Small intestine (tissue), 7 donors: Measurements from ENCODE around the gene ADAM29. TPM values are rescaled to one million over a fixed set of nuclear protein-coding genes. Genes with fewer than 3 reads are reported as not detected.

Source experiments
- DNase-seq, 2 donors: peaks; one replicate each; pipeline versions ENCODE4 v3.0.0 to v3.0.0-alpha.2; 2013
- FAIRE-seq: peaks from 2 replicates; lab custom pipeline; 2012; peaks lifted over from hg19 to GRCh38; lab: Jason Lieb, UNC
- H3K27ac ChIP-seq, 3 donors: one replicate each; pipeline ENCODE4 v1.5.1; 2013; ENCODE audit warnings: low read length in 2 of 3, mild to moderate bottlenecking in 2 of 3, control low read depth in 1 of 3, inconsistent platforms in 1 of 3, low read depth in 1 of 3, moderate library complexity in 1 of 3
- H3K27me3 ChIP-seq, 3 donors: one replicate each; pipeline ENCODE4 v1.6.1; 2013; ENCODE audit warnings: low read length in 3 of 3, inconsistent platforms in 1 of 3; ENCODE audit not compliant: control insufficient read depth in 3 of 3, insufficient read depth in 3 of 3
- H3K36me3 ChIP-seq, 3 donors: one replicate each; pipeline ENCODE4 v1.6.1; 2013; ENCODE audit warnings: low read length in 3 of 3, inconsistent platforms in 1 of 3, low read depth in 1 of 3, mild to moderate bottlenecking in 1 of 3, moderate library complexity in 1 of 3; ENCODE audit not compliant: control insufficient read depth in 3 of 3, insufficient read depth in 2 of 3
- H3K4me1 ChIP-seq, 3 donors: one replicate each; pipeline ENCODE4 v1.6.1; 2013; ENCODE audit warnings: low read length in 2 of 3, inconsistent platforms in 1 of 3, low read depth in 1 of 3, mild to moderate bottlenecking in 1 of 3, moderate library complexity in 1 of 3; ENCODE audit not compliant: control insufficient read depth in 3 of 3, insufficient read depth in 2 of 3
- H3K4me3 ChIP-seq, 3 donors: one replicate each; pipeline ENCODE4 v1.5.1; 2013; ENCODE audit warnings: low read length in 3 of 3, control low read depth in 1 of 3, inconsistent platforms in 1 of 3, low read depth in 1 of 3, mild to moderate bottlenecking in 1 of 3, moderate library complexity in 1 of 3
- H3K9me3 ChIP-seq, 2 donors: one replicate each; pipeline ENCODE4 v1.6.1; 2013; ENCODE audit warnings: low read depth in 1 of 2, low read length in 1 of 2; ENCODE audit not compliant: control insufficient read depth in 2 of 2, insufficient read depth in 1 of 2
- WGBS, 3 donors: extraction: QIAGEN DNeasy Blood & Tissue Kit; methylation state at CpG; one replicate each; pipeline ENCODE4 v1.1.7; 2013; 5-methylcytosine and 5-hydroxymethylcytosine counted together
- polyA plus RNA-seq, 4 donors: library from polyadenylated mRNA; stranded (reverse) in 3 of 4; unstranded in 1 of 4; fragments of 200-250 nt in 3 of 4; fragments of 120-200 nt in 1 of 4; gene quantifications; one replicate each; pipeline versions ENCODE4 v1.2.1 to v1.2.3, GENCODE V29; 2013
- donor health status: healthy with polysubstance abuse.
- donor health status: control.
- donor health status: control.
- donor health status: Bipolar disorder and iron deficiency.
- donor health status: healthy.

Gene ADAM29
- polyA plus RNA-seq, 4 donors, result 0.01 TPM; not detected in 3

- no peak overlapping the region for H3K27ac ChIP-seq
- H3K27me3 ChIP-seq, result no peaks in the 10 kb centered on the region
- no peaks in the 10 kb centered on the region for H3K36me3 ChIP-seq
- WGBS, 3 donors, result 80 to 89% (median 82%) methylated on average over 6 of the region's 6 CpGs
- H3K4me1 ChIP-seq, result no peaks in the 10 kb centered on the region
- FAIRE-seq (no peak), DNase-seq (no peak)
- H3K4me3 ChIP-seq, result no peak overlapping the region
- no peaks in the 10 kb centered on the region for H3K9me3 ChIP-seq
Measured at GRCh38 chr4:174929346-174929745, 11.2 kb downstream of the ADAM29 start.

- H3K27ac ChIP-seq, result no peak overlapping the region
- no peak for FAIRE-seq
- 68 to 73% (median 68%) methylated on average over 5 of the region's 5 CpGs for WGBS, 3 donors
Measured at GRCh38 chr4:174930895-174931294, 12.7 kb downstream of the ADAM29 start.

GRCh38 chr4:174933083-174933482 lies 14.9 kb downstream of the ADAM29 start:
- H3K27ac ChIP-seq, result no peak overlapping the region
- H3K4me3 ChIP-seq, result no peak overlapping the region
- no peaks in the 10 kb centered on the region for H3K36me3 ChIP-seq
- WGBS, 3 donors, result 48 to 70% (median 57%) methylated on average over 1 of the region's 1 CpG
- no peaks in the 10 kb centered on the region for H3K9me3 ChIP-seq
- no peak for DNase-seq
- no peaks in the 10 kb centered on the region for H3K27me3 ChIP-seq
- FAIRE-seq, result no peak
- no peaks in the 10 kb centered on the region for H3K4me1 ChIP-seq

More at GRCh38 chr4:174930895-174931294, 12.7 kb downstream of the ADAM29 start:
- Histone ChIP-seq H3K4me1 (no peaks in the 10 kb centered on the region), H3K9me3 (no peaks in the 10 kb centered on the region), H3K36me3 (no peaks in the 10 kb centered on the region), H3K27me3 (no peaks in the 10 kb centered on the region), H3K4me3 (no peak overlapping the region)
- no peak for DNase-seq

- WGBS, 3 donors, result 88 to 96% (median 89%) methylated on average over 4 of the region's 4 CpGs
- DNase-seq (no peak), FAIRE-seq (peak; percentile 75)
- H3K4me1 ChIP-seq, result no peaks in the 10 kb centered on the region
- H3K27me3 ChIP-seq, result no peaks in the 10 kb centered on the region
- H3K9me3 ChIP-seq, result no peaks in the 10 kb centered on the region
- H3K27ac ChIP-seq, result no peak overlapping the region
- H3K36me3 ChIP-seq, result no peaks in the 10 kb centered on the region
- H3K4me3 ChIP-seq, result no peak overlapping the region
Measured at GRCh38 chr4:174934360-174934759, 16.2 kb downstream of the ADAM29 start.

GRCh38 chr4:174935607-174936006 lies 17.4 kb downstream of the ADAM29 start:
- H3K4me1 ChIP-seq, result no peaks in the 10 kb centered on the region
- DNase-seq (no peak), FAIRE-seq (no peak)
- H3K27me3 ChIP-seq, result no peaks in the 10 kb centered on the region
- H3K9me3 ChIP-seq, result no peaks in the 10 kb centered on the region
- 57 to 69% (median 61%) methylated on average over 2 of the region's 2 CpGs for WGBS, 3 donors
- no peak overlapping the region for H3K27ac ChIP-seq
- no peaks in the 10 kb centered on the region for H3K36me3 ChIP-seq
- no peak overlapping the region for H3K4me3 ChIP-seq

GRCh38 chr4:174940002-174940401 lies 21.8 kb downstream of the ADAM29 start:
- Histone ChIP-seq H3K27ac (no peak overlapping the region), H3K4me3 (no peak overlapping the region), H3K9me3 (peaks cover 0 to 7% of the 10 kb centered on the region in 2 donors), H3K27me3 (no peaks in the 10 kb centered on the region), H3K4me1 (no peaks in the 10 kb centered on the region), H3K36me3 (no peaks in the 10 kb centered on the region)
- WGBS, 3 donors, result 77 to 90% (median 85%) methylated on average over 1 of the region's 1 CpG
- DNase-seq (no peak), FAIRE-seq (no peak)

- Histone ChIP-seq H3K4me3 (no peak overlapping the region), H3K36me3 (no peaks in the 10 kb centered on the region), H3K4me1 (no peaks in the 10 kb centered on the region), H3K27ac (no peak overlapping the region), H3K9me3 (peaks cover 0 to 7% of the 10 kb centered on the region in 2 donors), H3K27me3 (no peaks in the 10 kb centered on the region)
- no peak for FAIRE-seq
- no peak for DNase-seq
Measured at GRCh38 chr4:174946246-174946645, 28.1 kb downstream of the ADAM29 start.

GRCh38 chr4:174948826-174949225 lies 30.7 kb downstream of the ADAM29 start:
- no peaks in the 10 kb centered on the region for H3K4me1 ChIP-seq
- no peak overlapping the region for H3K4me3 ChIP-seq
- FAIRE-seq (no peak), DNase-seq (no peak)
- no peaks in the 10 kb centered on the region for H3K27me3 ChIP-seq
- no peaks in the 10 kb centered on the region for H3K9me3 ChIP-seq
- no peaks in the 10 kb centered on the region for H3K36me3 ChIP-seq
- H3K27ac ChIP-seq, result no peak overlapping the region
- WGBS, 3 donors, result 79 to 86% (median 83%) methylated on average over 8 of the region's 8 CpGs

GRCh38 chr4:174972911-174973310 lies 54.8 kb downstream of the ADAM29 start:
- WGBS, 3 donors, result 78 to 85% (median 80%) methylated on average over 3 of the region's 3 CpGs
- no peak for DNase-seq

More at GRCh38 chr4:174972911-174973310, 54.8 kb downstream of the ADAM29 start:
- no peak for FAIRE-seq
- Histone ChIP-seq H3K4me3 (no peak overlapping the region), H3K9me3 (peaks cover 0 to 4% of the 10 kb centered on the region in 2 donors), H3K36me3 (no peaks in the 10 kb centered on the region), H3K4me1 (no peaks in the 10 kb centered on the region), H3K27ac (no peak overlapping the region), H3K27me3 (no peaks in the 10 kb centered on the region)
